GM18517 (cell line): ENCODE measurements around the gene KCNMA1.
"Not testable (repeated sequence)": the region's sequence is repeated elsewhere in the genome, so short reads cannot be mapped to it uniquely, and the experiment has no call there.

ENCODE experiments used
- ATAC-seq: cut with Tn5 transposase; IDR thresholded peaks from one replicate; pipeline ENCODE4 v1.9.1; 2021; ENCODE audit warnings: mild to moderate bottlenecking, moderate library complexity; ENCODE audit not compliant: unreplicated experiment

Gene KCNMA1

DNA sequence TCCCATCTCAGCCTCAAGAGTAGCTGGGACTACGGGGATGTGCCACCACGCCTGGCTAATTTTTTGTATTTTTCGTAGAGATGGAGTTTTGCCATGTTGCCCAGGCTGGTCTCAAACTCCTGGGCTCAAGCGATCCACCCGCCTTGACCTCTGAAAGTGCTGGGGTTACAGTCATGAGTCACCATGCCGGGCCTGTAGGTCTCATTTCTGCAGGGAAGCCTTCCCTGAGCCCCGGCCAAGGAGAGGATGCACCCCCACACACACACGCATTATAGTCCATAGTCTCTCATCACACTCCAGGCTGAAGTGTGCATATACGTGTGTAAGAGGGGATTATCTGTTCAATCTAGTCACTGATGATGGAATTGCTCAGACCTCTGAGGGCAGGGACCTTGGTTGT, 29.3 kb downstream of the KCNMA1 start:
- ATAC-seq, result no peak

DNA sequence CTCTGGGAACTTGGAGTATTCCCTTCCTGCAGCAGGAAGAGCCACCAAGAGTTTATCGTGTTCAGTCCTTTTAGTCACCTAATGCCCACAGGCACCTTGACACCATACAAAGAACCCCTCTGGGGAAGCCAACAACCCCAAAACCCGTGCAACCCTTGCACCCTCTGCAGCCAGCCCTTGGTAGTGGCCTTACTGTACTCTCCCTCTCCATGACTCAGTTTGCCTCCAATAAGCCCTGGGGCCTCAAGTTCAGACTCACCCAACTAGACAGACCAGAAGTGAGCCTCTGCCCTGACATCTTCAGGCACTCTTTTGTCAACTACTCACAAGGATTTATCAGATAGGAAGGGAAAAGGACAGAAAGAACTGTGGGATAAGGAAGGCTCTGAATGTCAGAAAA, 30.9 kb downstream of the KCNMA1 start:
- ATAC-seq, result no peak

DNA sequence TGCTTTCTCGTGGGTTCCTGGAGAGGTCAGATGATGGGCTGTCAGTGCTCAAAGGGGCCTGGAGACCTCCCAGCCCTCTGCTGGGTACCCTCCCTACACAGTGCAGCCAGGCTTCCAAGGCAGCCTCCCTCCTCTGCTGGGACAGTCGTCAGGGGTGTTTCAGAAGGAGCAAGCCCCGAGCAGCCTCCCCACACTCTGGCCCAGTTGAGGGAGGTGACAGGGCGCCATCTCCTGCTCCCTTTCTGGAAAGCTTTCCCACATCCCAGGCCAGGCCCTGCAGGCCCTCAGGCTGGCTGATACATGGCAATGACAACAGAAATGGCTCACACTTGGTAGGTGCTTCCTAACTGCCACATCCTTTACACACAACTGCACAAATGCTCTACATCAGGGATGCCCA, 32.1 kb downstream of the KCNMA1 start:
- no peak for ATAC-seq

DNA sequence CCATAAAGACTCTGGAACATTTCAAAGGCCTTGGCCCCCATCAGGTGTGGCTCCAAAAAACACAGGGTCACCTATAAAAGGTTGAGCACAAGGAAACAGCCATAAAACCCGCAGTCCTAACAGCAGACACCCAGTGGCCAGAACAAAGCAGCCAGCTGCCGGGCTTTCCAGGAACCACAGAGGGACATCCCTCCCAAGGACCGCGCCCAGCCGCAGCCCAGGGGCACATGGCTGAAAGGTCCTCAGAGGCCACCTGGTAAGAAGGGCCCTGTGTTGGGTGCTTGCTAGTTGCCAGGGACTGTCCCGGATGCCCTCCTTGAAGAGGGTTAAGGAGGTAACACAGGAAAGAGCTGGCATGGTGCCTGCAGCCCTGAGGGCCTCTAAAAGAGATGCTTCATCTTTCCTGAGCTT, 32.7 kb downstream of the KCNMA1 start:
- no peak for ATAC-seq

DNA sequence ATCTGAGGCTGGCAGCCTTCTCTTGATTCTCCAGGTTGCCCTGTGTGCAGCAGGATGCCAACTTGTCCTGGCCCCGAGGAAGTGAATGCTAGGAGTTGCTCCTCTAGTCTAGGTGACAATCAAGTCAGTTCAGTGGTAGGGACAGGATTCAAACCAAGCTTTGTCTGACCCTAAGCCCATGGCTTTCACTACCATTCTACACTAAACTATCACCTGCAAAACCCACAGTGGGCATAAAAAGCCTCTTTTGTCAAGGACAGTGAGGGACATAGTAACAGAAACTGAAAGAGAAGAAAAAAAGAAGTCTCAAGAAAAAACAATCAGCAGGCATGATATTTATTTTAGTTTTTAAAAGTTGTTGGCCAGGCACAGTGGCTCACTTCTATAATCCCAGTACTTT, 33.5 kb downstream of the KCNMA1 start:
- ATAC-seq, result peak; percentile 43

DNA sequence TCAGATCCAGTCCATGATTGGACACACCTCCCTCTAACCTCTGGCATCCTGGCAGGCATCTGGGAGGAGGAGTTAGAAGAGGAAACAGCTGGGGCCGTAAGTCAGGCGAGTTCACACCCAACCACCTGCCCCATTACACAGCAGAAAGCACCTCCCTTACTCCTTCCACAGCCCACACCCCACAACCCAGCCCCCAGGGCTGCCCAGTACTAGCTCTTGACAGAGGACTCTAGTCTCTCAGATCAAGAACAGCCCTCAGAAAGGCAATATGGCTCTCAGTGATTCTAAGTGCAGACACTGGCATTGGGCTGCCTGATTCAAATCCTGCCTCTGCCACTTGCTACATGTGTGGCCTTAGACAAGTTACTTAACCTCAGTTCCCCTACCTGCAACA, 34.1 kb downstream of the KCNMA1 start:
- ATAC-seq, result peak; percentile 75

DNA sequence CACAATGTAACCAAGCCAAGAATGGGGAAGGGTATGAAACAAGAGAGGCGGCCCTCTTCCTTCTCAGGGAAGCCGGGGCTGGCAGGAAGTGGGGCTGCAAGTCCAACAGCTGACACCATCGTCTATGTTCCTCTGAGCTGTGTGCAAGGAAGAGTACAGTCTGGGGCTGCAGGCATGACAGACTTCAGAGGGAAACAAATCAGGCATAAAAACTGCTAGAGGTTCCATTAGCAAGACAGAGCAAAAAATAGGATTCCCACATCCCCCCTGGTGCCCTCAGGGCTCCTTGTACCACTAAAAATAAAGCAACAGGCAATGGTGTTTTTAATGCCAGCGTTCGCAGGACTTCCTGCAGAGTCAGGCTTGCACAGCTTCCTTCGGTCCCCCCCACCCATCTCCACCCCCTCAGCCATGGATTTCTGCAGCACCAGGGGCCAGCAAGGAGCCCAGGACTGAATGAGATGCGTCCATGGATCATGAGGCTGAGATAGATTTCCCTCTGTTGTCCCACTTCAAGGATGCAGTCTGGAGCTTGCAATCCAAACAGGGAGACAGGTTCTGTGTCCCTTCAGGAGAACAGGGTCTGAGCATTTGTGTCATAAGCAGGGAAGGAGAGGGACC, 34.6 kb downstream of the KCNMA1 start:
- no peak for ATAC-seq

DNA sequence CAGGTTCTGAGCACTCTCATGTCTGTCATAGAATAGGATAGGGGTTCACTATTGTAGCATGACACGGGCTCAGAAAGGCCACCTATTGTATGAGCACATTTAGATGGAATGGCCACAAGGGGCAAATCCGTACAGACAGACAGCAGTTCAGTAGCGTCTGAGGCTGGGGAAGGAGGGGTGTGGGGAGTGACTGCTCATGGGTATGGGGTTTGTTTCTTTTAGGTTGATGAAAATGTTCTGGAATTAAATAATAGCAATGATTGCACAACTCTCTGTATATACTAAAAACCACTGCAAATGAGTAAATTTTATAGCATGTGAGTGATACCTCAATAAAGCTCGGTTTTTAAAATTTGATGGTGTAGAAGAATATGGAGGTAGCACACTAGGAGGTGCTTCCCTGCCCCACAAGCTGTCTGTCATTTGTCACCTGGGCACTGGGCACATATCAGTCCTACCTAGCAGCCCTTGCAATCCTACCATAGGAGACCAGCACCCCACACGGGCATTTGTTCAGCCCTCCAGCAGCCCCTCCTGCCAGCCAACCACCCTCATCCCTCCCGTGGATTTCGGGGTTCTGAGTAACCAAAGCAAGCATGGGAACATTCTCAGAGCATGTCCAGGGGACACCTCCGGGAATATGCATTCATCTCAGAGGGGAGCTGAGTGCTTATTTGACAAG, 35.2 kb downstream of the KCNMA1 start:
- ATAC-seq, result no peak

DNA sequence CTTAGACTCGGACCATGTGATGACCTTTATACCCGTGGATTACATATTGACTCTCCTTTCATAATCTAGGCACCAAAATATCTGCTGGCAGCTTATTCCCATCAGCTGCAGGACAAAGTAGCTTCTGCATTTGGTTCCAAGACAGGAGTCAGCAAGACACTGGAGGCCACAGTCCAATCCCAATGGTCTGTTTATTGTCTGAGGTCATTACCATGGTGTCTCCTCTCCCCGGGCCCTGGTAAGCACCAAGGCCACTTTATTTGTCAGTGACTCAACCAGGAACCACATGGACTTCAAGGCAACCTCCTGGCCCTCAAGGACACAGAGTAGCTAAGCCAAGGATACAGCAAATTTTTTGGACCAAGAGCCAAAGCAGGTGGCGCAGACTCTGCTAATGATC, 36.1 kb downstream of the KCNMA1 start:
- ATAC-seq, result no peak

DNA sequence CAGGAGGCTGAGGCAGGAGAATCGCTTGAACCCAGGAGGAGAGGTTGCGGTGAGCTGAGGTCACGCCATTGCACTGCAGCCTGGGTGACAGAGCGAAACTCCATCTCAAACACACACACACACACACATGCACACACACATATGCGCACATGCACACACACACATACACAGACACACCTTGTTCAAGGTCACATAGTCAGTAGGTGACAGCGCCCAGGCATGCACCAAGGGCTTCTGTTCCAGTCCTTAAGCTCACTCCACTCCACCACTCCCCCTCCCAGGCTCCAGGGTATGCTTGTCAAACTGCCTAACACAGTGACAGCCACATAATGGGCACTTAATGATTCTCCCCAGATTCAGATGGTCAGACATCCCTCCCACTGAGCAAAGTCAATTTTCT, 37.0 kb downstream of the KCNMA1 start:
- ATAC-seq, result no peak

DNA sequence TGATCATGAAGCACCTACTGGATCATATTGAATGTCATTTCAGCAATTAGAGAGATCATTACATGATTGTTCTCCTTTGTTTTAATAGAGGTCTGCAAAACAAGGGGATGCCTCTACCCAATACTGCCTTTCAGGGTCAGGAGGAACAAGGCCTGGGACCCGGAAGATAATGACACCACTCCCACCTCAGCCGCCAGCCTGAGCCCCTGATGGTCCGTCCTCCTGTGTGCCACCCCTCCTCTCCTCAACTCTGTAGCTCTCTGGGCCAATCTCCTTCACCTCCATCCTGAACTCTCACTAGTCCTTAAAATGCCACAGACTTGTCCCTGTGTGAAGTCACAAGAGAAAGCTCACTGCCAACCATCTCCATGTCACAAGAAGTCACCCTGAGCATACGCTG, 38.0 kb downstream of the KCNMA1 start:
- no peak for ATAC-seq

DNA sequence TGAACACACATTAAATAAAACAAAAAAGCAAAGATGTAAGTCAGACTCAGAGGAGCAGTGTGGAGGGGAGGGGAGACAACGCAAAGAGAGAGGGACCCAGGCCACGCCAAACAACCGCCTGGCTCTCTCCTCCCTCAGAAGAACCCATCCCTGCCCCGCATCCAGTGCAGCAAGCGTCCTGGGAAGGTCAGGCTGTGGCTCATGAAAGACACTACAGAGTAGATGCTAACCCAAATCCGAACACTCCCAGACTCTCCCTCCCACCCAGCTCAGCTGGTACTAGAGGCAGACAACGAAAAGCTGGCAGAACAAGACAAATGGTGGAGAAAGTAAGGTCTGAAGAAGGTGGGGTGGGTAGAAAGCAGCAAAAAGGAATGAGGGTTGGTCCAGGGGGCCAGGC, 39.0 kb downstream of the KCNMA1 start:
- ATAC-seq, result no peak

DNA sequence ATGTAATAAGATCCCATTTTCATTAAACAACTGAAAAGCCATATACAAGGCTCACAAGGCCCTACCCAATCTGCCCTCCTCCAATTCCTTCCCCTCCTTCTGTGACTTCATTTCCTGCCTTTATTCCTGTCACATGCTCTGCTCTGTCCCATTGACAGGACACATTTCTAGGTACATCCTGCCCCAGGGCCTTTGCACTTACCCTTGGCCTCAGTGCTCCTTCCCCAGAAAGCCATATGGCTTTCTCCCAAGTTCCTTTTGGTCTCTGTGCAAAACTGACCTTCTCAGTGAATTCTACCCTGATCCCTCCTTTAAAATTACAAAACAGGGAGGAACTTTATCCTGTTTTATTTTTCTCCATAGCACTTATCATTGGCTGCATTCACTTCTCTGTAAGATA, 40.0 kb downstream of the KCNMA1 start:
- no peak for ATAC-seq

DNA sequence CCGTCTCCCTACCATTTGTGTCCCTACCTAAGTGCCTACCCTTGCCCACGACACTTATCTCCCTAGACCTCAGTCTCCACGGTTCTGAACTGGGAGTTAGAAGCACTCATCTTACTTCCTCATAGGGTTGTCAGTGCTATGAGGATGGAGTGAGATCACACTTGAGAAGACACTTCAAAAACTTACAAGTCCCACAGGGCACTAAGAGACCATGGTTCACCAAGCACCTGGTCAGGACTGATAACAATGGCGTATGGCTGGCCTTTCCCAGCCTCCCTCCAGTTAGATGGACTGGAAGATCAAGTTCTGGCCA, 43.2 kb downstream of the KCNMA1 start:
- ATAC-seq, result no peak

DNA sequence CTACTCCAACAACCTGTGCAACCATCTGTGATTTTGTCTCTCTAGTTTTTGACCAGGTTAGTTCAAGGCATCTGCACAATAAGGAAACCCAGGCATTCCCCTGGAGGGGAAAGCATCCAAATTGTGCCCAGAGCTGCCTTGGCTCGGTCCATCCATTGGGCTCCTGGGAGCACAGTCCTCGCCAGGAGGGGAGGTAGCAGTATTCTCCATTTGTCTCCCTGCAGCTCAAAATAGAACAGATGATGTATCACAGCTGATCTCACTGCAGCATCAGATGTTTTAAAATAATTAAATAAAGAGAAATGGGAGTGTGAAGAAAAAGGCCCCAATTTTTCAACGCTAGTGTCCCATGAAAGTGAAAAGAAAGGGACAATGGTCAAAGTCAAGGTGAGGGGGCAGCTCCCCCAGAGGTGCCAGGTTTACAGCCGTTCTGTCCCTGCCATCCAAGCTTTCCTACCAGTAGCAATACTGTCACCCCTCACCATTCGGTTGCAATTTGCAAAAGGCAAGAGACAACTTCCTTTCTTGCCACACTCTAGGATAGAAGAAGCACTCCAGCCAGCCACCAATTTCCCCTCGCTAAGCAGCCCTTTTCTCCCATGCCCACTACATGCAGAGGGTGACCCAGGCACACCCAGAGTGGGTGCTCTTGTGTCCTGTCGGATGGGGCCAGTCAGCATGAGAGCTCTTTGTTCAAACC, 43.7 kb downstream of the KCNMA1 start:
- no peak for ATAC-seq

DNA sequence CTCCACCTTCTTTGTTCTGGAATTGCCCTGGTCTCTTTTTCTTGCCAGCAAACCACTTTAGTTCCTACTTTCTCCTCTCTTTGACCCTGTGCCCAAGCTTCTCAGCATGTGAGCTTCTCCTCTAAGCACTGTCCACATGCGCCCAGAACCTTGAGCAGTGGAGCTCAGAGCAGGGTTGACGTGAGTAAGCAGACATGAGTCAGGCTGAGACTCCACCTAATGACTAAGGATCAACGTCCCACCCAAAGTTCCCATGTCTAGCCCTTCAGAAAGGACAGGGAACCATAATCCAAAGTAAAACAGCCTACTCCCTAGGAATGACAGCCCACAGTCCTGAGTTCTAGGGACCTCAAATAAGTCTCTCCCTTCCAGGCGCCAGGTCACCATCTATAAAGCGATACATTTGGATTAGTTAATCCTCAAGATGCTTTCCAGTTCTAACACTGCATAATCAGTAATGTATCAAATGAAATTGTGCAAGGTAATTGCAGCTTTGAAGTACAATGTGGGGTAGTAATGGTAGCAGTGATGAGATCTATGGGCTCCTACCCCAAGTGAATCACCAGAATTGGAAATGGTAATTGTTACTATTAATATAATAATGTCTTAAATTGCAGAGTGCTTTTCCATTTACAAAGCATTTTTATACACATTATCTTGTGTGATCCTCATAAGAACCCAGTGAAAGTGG, 44.5 kb downstream of the KCNMA1 start:
- ATAC-seq, result no peak

DNA sequence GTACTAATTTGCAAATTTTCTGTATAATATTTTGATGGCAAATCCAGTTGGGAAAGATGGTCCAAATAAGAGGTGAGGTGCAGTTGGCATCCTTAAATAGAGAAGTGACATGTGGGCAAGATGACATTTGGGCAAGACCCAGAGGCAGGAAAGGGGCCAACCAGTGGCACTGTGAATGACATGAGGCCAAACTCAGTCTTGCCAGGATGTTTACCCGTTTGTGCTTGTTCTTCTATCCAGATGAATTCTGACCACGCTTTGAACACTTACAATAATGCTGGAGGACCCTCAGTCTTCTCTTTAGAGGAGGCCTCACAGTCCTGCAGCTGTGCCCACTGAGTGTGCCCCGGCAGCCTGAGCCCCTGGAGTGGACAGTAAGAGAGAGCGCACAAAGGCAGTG, 45.1 kb downstream of the KCNMA1 start:
- no peak for ATAC-seq

DNA sequence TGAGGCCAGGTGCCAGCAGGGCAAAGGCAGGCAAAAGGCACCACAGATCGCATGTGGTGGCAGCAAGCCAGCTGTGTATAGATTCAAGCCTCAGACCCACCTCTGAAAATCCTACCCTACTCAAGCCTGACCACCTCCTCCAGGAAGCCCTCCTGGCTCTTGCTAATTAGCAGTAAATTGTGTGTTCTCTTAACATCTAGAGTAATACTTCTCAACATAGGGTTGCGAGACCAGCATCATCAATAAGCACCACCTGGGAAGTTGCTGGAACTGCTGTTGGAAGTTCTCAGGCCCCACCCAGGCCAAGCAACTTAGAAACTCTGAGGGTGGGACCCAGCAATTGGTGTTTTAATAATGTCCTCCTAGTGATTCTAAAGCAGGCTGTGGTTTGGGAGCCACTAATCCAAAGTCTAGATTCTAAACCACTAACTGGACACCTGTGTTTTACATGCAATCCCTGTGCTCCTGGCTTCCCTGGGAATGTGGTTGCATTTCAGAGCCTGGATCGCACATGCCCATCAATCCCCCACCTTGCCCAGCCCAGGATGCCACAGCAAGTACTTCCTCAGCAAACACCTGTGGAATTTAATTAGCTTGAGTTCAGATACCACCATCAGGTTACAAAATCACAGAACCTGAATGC, 46.2 kb downstream of the KCNMA1 start:
- no peak for ATAC-seq

DNA sequence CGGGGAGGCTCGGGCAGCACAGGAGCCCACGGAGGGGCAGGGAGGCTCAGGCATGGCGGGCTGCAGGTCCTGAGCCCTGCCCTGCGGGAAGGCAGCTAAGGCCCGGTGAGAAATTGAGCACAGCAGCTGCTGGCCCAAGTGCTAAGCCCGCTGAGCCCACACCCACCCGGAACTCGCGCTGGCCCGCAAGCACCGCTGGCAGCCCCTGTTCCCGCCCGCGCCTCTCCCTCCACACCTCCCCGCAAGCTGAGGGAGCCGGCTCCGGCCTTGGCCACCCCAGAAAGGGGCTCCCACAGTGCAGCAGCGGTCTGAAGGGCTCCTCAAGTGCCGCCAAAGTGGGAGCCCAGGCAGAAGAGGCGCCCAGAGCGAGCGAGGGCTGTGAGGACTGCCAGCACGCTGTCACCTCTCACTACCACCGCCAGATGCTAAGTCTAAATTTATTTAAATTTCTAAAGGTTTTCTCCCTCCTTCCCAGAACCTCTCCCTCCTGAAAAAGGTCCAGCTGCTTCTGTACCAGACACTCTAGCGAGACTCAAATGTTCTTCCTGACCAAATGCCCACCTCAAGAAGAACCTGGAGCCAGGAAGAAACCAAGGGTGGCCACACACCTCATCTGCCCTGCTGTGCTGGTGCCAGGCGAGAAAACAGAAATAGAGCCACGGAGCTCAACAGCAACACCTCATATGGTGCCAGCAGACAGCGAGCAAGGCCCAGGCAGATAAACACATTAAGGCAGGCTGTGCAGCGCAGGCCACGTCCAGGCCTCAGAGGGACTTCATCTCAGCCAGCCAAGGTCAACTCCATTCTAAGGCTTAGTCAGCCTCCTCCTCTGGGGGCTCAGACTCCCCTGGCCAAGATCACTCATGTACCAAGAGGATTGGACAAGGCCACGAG, 47.0 kb downstream of the KCNMA1 start:
- ATAC-seq, result no peak

DNA sequence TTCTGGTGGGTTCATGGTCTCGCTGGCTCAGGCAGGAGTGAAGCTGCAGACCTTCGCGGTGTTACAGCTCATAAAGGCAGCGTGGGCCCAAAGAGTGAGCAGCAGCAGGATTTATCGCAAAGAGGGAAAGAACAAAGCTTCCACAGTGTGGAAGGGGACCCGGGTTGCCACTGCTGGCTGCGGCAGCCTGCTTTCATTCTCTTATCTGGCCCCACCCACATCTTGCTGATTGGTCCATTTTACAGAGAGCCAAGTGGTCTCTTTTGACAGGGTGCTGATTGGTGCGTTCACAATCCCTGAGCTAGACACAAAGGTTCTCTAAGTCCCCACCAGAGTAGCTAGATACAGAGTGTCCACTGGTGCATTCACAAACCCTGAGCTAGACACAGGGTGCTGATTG, 47.9 kb downstream of the KCNMA1 start:
- ATAC-seq, result not testable (repeated sequence)

DNA sequence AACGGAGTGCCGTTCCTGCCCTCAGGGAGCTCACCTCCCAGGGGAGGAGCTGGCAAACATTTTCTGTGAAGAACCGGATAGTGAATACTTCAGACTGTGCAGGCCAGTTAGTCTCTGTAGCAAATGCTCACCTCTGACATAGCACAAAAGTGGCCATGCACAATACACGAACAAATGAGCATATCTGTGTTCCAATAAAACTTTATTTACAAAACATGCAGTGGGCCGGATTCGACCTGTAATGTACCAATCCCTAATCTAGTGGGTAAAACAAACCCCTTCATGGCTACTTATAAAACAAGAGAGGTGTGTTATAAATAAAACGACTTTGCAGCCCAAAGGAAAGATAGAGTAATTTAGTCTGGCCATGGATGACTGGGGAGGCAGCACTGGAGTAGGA, 48.7 kb downstream of the KCNMA1 start:
- ATAC-seq, result no peak
